Right lobe of liver (tissue), 4 donors: ENCODE results near the gene HEXD.

Experiments
- CTCF ChIP-seq, 4 donors: fragments of 200-600 bp in 3 of 4; fragments of 450-650 bp in 1 of 4; IDR thresholded peaks; one replicate each; pipeline versions ENCODE4 v1.5.1 to v1.8.0; 2016 to 2022; ENCODE audit warnings: antibody characterized with exemption in 4 of 4, mild to moderate bottlenecking in 2 of 4
- POLR2A ChIP-seq: fragments of 450-650 bp; IDR thresholded peaks from one replicate; pipeline ENCODE4 v1.6.1; 2017; ENCODE audit warnings: antibody characterized with exemption, mild to moderate bottlenecking
- donor health status: DM: no; HTN: no; CAD: no.
- donor health status: DM: no; HTN: no; CAD: no.
- donor health status: DM: no; HTN: yes; CAD: no.

- TF ChIP-seq CTCF (IDR thresholded peaks at IDR 0.05) (no peak), POLR2A (peak; percentile 99)
These were observed 40.2 kb downstream of the HEXD start, which contains the start of gene NARF for GRCh38 chr17:82458179-82458884.
